HepG2 (cell line): Measurements from ENCODE around the gene MGST2. TPM values are rescaled to one million over a fixed set of nuclear protein-coding genes. Genes with fewer than 3 reads are reported as not detected.

Source experiments
- EEA1 ChIP-seq: sonication (generic); formaldehyde crosslinking; IDR thresholded peaks from 2 replicates; pipeline ENCODE4 v1.5.1; 2020; ENCODE audit warnings: mild to moderate bottlenecking, missing genetic modification reagents, borderline replicate concordance
- GRHL1 ChIP-seq: sonication (generic); formaldehyde crosslinking; conservative IDR thresholded peaks from 2 replicates; pipeline ENCODE4 v1.8.0; 2022; ENCODE audit warnings: missing genetic modification reagents
- HMGXB4 ChIP-seq, 2 experiments: sonication (generic) in 1 of 2; formaldehyde crosslinking in 1 of 2; IDR thresholded peaks; 2 replicates each; pipeline versions ENCODE4 v1.4.0 to v1.6.1; 2018 to 2020; ENCODE audit warnings: missing genetic modification reagents in 2 of 2, borderline replicate concordance in 1 of 2, low read depth in 1 of 2, mild to moderate bottlenecking in 1 of 2, missing biosample characterization in 1 of 2
- KLF12 ChIP-seq: sonication (generic); formaldehyde crosslinking; IDR thresholded peaks from 2 replicates; pipeline ENCODE4 v1.4.0; 2020; ENCODE audit warnings: missing genetic modification reagents, borderline replicate concordance
- NR3C1 ChIP-seq: sonication (generic); formaldehyde crosslinking; IDR thresholded peaks from 2 replicates; pipeline ENCODE4 v1.4.0; 2020; ENCODE audit warnings: missing genetic modification reagents
- SOX5 ChIP-seq: IDR thresholded peaks from 2 replicates; pipeline ENCODE4 v1.6.1; 2016; ENCODE audit warnings: borderline replicate concordance
- ZNF17 ChIP-seq: sonication (generic); formaldehyde crosslinking; IDR thresholded peaks from 2 replicates; pipeline ENCODE4 v1.5.0; 2020; ENCODE audit warnings: mild to moderate bottlenecking, missing genetic modification reagents
- ZNF556 ChIP-seq: sonication (generic); formaldehyde crosslinking; IDR thresholded peaks from 2 replicates; pipeline ENCODE4 v1.4.0; 2020; ENCODE audit warnings: mild to moderate bottlenecking, missing genetic modification reagents, borderline replicate concordance
- ZNF563 ChIP-seq: sonication (generic); formaldehyde crosslinking; IDR thresholded peaks from 2 replicates; pipeline ENCODE4 v1.8.0; 2022; ENCODE audit warnings: mild to moderate bottlenecking, moderate library complexity, missing genetic modification reagents
- polyA plus RNA-seq, 8 experiments: library from polyadenylated mRNA; depleted of rRNA in 3 of 8; stranded (reverse) in 7 of 8; unstranded in 1 of 8; fragments of >200 nt; fragmentation: Illumina TruSeq in 4 of 8; extraction: Trizol in 4 of 8; gene quantifications; 2 replicates each; pipeline versions ENCODE4 v1.2.1 to v1.2.3, GENCODE V29; 2011 to 2016; ENCODE audit warnings: low read depth in 4 of 8, missing spikeins in 1 of 8, mixed read lengths in 1 of 8; ENCODE audit not compliant: insufficient read depth in 1 of 8
- total RNA-seq, 5 experiments: library from RNA; depleted of rRNA; stranded (reverse); fragments of >200 nt; fragmentation: Illumina TruSeq; extraction: Trizol; gene quantifications; 2 replicates each; pipeline ENCODE4 v1.2.3, GENCODE V29; 2016; ENCODE audit warnings: low read depth in 1 of 5
- TF ChIP-seq, protein P1 (sequence below): sonication (generic); formaldehyde crosslinking; IDR thresholded peaks from 2 replicates; pipeline ENCODE4 v1.5.0; 2020; ENCODE audit warnings: mild to moderate bottlenecking, missing genetic modification reagents, borderline replicate concordance
- TF ChIP-seq, protein P2 (sequence below): sonication (generic); formaldehyde crosslinking; IDR thresholded peaks from 2 replicates; pipeline ENCODE4 v1.8.0; 2022; ENCODE audit warnings: mild to moderate bottlenecking, missing genetic modification reagents, moderate library complexity
- TF ChIP-seq, protein P3 (sequence below): sonication (generic); formaldehyde crosslinking; IDR thresholded peaks from 2 replicates; pipeline ENCODE4 v1.5.0; 2020; ENCODE audit warnings: missing genetic modification reagents

The MGST2 gene
- total and polyA plus RNA-seq, 2 of the 13 experiments (the other 11 are each of a cell fraction or from before 2014, with no cell fraction given): 205 to 416 TPM

- TF ChIP-seq, protein P1, sequence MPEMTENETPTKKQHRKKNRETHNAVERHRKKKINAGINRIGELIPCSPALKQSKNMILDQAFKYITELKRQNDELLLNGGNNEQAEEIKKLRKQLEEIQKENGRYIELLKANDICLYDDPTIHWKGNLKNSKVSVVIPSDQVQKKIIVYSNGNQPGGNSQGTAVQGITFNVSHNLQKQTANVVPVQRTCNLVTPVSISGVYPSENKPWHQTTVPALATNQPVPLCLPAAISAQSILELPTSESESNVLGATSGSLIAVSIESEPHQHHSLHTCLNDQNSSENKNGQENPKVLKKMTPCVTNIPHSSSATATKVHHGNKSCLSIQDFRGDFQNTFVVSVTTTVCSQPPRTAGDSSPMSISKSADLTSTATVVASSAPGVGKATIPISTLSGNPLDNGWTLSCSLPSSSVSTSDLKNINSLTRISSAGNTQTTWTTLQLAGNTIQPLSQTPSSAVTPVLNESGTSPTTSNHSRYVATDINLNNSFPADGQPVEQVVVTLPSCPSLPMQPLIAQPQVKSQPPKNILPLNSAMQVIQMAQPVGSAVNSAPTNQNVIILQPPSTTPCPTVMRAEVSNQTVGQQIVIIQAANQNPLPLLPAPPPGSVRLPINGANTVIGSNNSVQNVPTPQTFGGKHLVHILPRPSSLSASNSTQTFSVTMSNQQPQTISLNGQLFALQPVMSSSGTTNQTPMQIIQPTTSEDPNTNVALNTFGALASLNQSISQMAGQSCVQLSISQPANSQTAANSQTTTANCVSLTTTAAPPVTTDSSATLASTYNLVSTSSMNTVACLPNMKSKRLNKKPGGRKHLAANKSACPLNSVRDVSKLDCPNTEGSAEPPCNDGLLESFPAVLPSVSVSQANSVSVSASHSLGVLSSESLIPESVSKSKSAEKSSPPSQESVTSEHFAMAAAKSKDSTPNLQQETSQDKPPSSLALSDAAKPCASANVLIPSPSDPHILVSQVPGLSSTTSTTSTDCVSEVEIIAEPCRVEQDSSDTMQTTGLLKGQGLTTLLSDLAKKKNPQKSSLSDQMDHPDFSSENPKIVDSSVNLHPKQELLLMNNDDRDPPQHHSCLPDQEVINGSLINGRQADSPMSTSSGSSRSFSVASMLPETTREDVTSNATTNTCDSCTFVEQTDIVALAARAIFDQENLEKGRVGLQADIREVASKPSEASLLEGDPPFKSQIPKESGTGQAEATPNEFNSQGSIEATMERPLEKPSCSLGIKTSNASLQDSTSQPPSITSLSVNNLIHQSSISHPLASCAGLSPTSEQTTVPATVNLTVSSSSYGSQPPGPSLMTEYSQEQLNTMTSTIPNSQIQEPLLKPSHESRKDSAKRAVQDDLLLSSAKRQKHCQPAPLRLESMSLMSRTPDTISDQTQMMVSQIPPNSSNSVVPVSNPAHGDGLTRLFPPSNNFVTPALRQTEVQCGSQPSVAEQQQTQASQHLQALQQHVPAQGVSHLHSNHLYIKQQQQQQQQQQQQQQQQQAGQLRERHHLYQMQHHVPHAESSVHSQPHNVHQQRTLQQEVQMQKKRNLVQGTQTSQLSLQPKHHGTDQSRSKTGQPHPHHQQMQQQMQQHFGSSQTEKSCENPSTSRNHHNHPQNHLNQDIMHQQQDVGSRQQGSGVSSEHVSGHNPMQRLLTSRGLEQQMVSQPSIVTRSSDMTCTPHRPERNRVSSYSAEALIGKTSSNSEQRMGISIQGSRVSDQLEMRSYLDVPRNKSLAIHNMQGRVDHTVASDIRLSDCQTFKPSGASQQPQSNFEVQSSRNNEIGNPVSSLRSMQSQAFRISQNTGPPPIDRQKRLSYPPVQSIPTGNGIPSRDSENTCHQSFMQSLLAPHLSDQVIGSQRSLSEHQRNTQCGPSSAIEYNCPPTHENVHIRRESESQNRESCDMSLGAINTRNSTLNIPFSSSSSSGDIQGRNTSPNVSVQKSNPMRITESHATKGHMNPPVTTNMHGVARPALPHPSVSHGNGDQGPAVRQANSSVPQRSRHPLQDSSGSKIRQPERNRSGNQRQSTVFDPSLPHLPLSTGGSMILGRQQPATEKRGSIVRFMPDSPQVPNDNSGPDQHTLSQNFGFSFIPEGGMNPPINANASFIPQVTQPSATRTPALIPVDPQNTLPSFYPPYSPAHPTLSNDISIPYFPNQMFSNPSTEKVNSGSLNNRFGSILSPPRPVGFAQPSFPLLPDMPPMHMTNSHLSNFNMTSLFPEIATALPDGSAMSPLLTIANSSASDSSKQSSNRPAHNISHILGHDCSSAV: no peak
- TF ChIP-seq ZNF563 (CRISPR knock-in tag): no peak
- TF ChIP-seq KLF12 (CRISPR knock-in tag): 0 out of 2 replicates have a peak, but pooled peaks have one; percentile 46
- TF ChIP-seq ZNF17: no peak
- no peak for TF ChIP-seq EEA1 (CRISPR knock-in tag)
- TF ChIP-seq GRHL1: no peak
- TF ChIP-seq HMGXB4 (CRISPR knock-in tag; IDR thresholded peaks at IDR 0.05; ENCODE audit: borderline replicate concordance in 1 of 2, low read depth in 1 of 2): peak; percentile 69 to 91
- TF ChIP-seq, protein P2, sequence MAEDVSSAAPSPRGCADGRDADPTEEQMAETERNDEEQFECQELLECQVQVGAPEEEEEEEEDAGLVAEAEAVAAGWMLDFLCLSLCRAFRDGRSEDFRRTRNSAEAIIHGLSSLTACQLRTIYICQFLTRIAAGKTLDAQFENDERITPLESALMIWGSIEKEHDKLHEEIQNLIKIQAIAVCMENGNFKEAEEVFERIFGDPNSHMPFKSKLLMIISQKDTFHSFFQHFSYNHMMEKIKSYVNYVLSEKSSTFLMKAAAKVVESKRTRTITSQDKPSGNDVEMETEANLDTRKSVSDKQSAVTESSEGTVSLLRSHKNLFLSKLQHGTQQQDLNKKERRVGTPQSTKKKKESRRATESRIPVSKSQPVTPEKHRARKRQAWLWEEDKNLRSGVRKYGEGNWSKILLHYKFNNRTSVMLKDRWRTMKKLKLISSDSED (CRISPR knock-in tag): no peak
- TF ChIP-seq, protein P3, sequence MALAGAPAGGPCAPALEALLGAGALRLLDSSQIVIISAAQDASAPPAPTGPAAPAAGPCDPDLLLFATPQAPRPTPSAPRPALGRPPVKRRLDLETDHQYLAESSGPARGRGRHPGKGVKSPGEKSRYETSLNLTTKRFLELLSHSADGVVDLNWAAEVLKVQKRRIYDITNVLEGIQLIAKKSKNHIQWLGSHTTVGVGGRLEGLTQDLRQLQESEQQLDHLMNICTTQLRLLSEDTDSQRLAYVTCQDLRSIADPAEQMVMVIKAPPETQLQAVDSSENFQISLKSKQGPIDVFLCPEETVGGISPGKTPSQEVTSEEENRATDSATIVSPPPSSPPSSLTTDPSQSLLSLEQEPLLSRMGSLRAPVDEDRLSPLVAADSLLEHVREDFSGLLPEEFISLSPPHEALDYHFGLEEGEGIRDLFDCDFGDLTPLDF: 0 out of 2 replicates have a peak, but pooled peaks have one; percentile 20
- TF ChIP-seq ZNF556 (CRISPR knock-in tag): peak; percentile 32; the same call in 1 of the 2 replicates
- TF ChIP-seq NR3C1: no peak
- peak; percentile 9; the same call in 1 of the 2 replicates for TF ChIP-seq SOX5 (CRISPR knock-in tag)
Observed at GRCh38 chr4:139656614-139657486, 8.8 kb upstream of the MGST2 start (continued).
